OCI-LY7 (cell line): ENCODE data around the gene SNX14. TPM values are rescaled to one million over a fixed set of nuclear protein-coding genes. Genes with fewer than 3 reads are reported as not detected.
A peak's percentile ranks its signal among the peaks of the same experiment; 100 is the strongest.

Source experiments
- BruUV-seq: library from RNA; stranded (reverse); fragments of 400-500 nt; replicated peaks from 2 replicates; lab custom pipeline; 2021; lab: Mats Ljungman, UMichigan
- CTCF ChIA-PET: fragments of 300-600 bp; sonication (Branson Sonifier 250); formaldehyde crosslinking; loops from one replicate; lab custom pipeline; 2022; ENCODE audit warnings: antibody characterized with exemption; ENCODE audit not compliant: unreplicated experiment; lab: Charles Lee
- POLR2A ChIA-PET: fragments of 300-600 bp; sonication (Branson Sonifier 250); formaldehyde crosslinking; loops from one replicate; lab custom pipeline; 2022; ENCODE audit warnings: antibody characterized with exemption; lab: Charles Lee
- DNase-seq: peaks from one replicate; pipeline ENCODE4 v3.0.0-alpha.2; 2015; ENCODE audit warnings: low spot score
- H2AFZ ChIP-seq: fragments of 200-600 bp; sonication (generic), shearing (Covaris generic); 2 replicates; pipeline ENCODE4 v1.6.1; 2014; ENCODE audit warnings: mild to moderate bottlenecking, antibody characterized with exemption, low read length, moderate library complexity
- H3K27ac ChIP-seq: fragments of 200-600 bp; sonication (generic); 2 replicates; pipeline ENCODE4 v1.5.1; 2014; ENCODE audit warnings: mixed run types, low read depth, mild to moderate bottlenecking, moderate library complexity, low read length, inconsistent platforms; ENCODE audit not compliant: poor library complexity, severe bottlenecking
- H3K36me3 ChIP-seq: fragments of 200-600 bp; sonication (generic); 2 replicates; pipeline ENCODE4 v1.6.1; 2014; ENCODE audit warnings: mild to moderate bottlenecking, antibody characterized with exemption, low read length, moderate library complexity, mixed read lengths; ENCODE audit not compliant: insufficient read depth
- H3K4me1 ChIP-seq: fragments of 200-600 bp; sonication (generic); 2 replicates; pipeline ENCODE4 v1.5.1; 2014; ENCODE audit warnings: mild to moderate bottlenecking, low read length; ENCODE audit not compliant: insufficient read depth, poor library complexity, severe bottlenecking
- H3K4me2 ChIP-seq: fragments of 200-600 bp; sonication (generic); 2 replicates; pipeline ENCODE4 v1.6.1; 2014; ENCODE audit warnings: mild to moderate bottlenecking, low read length
- H3K4me3 ChIP-seq: fragments of 200-600 bp; sonication (generic); 2 replicates; pipeline ENCODE4 v1.5.1; 2014; ENCODE audit warnings: mild to moderate bottlenecking, low read depth, low read length; ENCODE audit not compliant: poor library complexity, severe bottlenecking
- H3K79me2 ChIP-seq: fragments of 200-600 bp; sonication (generic); 2 replicates; pipeline ENCODE4 v1.6.1; 2016; ENCODE audit warnings: low read depth, mild to moderate bottlenecking, low read length, moderate library complexity, mixed read lengths; ENCODE audit not compliant: insufficient read depth
- H3K9me2 ChIP-seq: fragments of 200-600 bp; sonication (generic); 2 replicates; pipeline ENCODE4 v1.6.1; 2016; ENCODE audit warnings: mild to moderate bottlenecking, low read length, mixed read lengths; ENCODE audit not compliant: insufficient read depth
- H3K9me3 ChIP-seq: fragments of 200-600 bp; sonication (generic); 2 replicates; pipeline ENCODE4 v1.6.1; 2014; ENCODE audit warnings: mild to moderate bottlenecking, mixed run types, low read length, mixed read lengths
- H4K20me1 ChIP-seq: fragments of 200-600 bp; sonication (generic); 2 replicates; pipeline ENCODE4 v1.6.1; 2014; ENCODE audit warnings: mild to moderate bottlenecking, antibody characterized with exemption, low read length, moderate library complexity, mixed read lengths; ENCODE audit not compliant: insufficient read depth
- CTCF ChIP-seq: fragments of 200-600 bp; sonication (generic); conservative IDR thresholded peaks from 2 replicates; pipeline ENCODE4 v1.5.1; 2014; ENCODE audit warnings: mild to moderate bottlenecking, antibody characterized with exemption, low read length, moderate library complexity, mixed read lengths
- EZH2phosphoT487 ChIP-seq: fragments of 200-600 bp; sonication (generic); IDR thresholded peaks from 2 replicates; pipeline ENCODE4 v1.6.1; 2018; ENCODE audit warnings: low read depth, borderline replicate concordance, mild to moderate bottlenecking, mixed run types, antibody characterized with exemption, low read length, moderate library complexity, mixed read lengths
- intact Hi-C: fragments of 100-400 bp; cut with micrococcal nuclease; formaldehyde crosslinking; loops from one replicate; pipeline ENCODE4 v1.10.0; 2022; ENCODE audit not compliant: unreplicated experiment
- total RNA-seq, 2 experiments: library from RNA; depleted of rRNA in 1 of 2; stranded (reverse); fragments of >200 nt in 1 of 2; shearing (Covaris generic) in 1 of 2; gene quantifications; 2 replicates each; pipeline ENCODE4 v1.2.3, GENCODE V29; 2014 to 2022

The SNX14 gene
- total RNA-seq, 2 experiments from 2014 or later: 73.4 to 75.3 TPM

GRCh38 chr6:85461798-85462170 is 131.9 kb downstream of the SNX14 start:
- no peak overlapping the region for H3K4me3 ChIP-seq
- peaks cover 30% of the 10 kb centered on the region for H3K4me1 ChIP-seq
- no peaks in the 10 kb centered on the region for H3K9me3 ChIP-seq
- POLR2A ChIA-PET: interaction anchor here (0.5 to 0.8 kb wide), 2 partner anchors 21 to 330 kb away, joined by 3 read pairs; no protein-coding TSS in a partner anchor
- H3K9me2 ChIP-seq: no peaks in the 10 kb centered on the region
- no peaks in the 10 kb centered on the region for H3K79me2 ChIP-seq
- DNase-seq: no peak
- intact Hi-C loops: no loop called here
- H4K20me1 ChIP-seq: no peaks in the 10 kb centered on the region
- no TSS peak for BruUV-seq
- peak overlapping the region; percentile 47 for H3K4me2 ChIP-seq
- peak overlapping the region; percentile 59 for H3K27ac ChIP-seq
- CTCF ChIA-PET: no interaction called here
- TF ChIP-seq EZH2phosphoT487: no peak
- no peak for TF ChIP-seq CTCF
- no peaks in the 10 kb centered on the region for H3K36me3 ChIP-seq
- peak overlapping the region; percentile 85 for H2AFZ ChIP-seq

GRCh38 chr6:85460921-85461797 is 132.5 kb downstream of the SNX14 start:
- Histone ChIP-seq H3K27ac (peak overlapping the region; percentile 59), H3K4me3 (no peak overlapping the region), H3K4me1 (peaks cover 30% of the 10 kb centered on the region), H3K4me2 (peak overlapping the region; percentile 47), H3K79me2 (no peaks in the 10 kb centered on the region), H3K36me3 (no peaks in the 10 kb centered on the region), H2AFZ (peak overlapping the region; percentile 85), H4K20me1 (no peaks in the 10 kb centered on the region), H3K9me3 (no peaks in the 10 kb centered on the region), H3K9me2 (no peaks in the 10 kb centered on the region)
- TF ChIP-seq EZH2phosphoT487 (no peak), CTCF (no peak)
- ChIA-PET CTCF (no interaction called here), POLR2A (interaction anchor here (0.6 kb wide), 1 partner anchor 59 kb away, joined by 3 read pairs; no protein-coding TSS in a partner anchor)
- no TSS peak for BruUV-seq
- intact Hi-C loops: no loop called here
- peak; percentile 68 for DNase-seq
